ENCODE data around the gene PEX13.

Gene PEX13

DNA sequence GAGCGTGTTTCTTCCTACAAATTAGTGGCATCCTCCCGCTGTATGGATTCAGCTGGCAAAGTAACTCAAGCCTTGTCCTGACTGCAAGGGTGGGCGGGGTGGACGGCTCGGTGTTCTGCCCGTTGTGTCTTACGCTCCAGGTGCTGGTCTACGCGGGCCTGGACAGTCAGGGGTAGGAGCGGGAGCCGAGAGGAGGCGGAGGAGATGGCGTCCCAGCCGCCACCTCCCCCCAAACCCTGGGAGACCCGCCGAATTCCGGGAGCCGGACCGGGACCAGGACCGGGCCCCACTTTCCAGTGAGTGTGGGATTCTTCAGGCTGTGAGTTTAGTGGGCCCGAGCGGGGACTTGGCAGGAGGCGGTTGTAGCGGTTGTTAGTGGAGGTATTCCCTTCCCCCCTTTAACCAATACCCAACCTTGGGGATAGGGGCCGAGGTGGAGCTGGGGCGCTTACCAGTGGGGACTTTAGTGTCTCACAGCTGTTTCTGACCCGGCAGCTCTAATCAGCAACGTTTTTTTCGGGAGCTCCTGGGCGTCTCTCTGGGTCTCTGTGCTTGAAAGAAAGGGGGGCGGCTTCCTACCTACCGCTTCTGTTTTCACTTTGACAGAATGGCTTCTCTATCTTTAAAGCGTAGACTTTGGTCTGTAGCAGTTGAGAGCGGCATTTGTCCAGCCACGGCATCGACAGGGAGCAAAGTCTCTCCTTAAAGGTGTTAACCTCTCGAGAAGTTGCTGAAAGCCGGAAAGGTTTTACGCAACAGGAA, at the start of gene PEX13, which contains the start of gene PUS10 (continued):
- TF ChIP-seq ZSCAN4 (tag by site-specific recombination; IDR thresholded peaks at IDR 0.05): 0 out of 2 replicates have a peak, but pooled peaks have one; percentile 11
- no peak for TF ChIP-seq ZNF626 (tag by site-specific recombination; IDR thresholded peaks at IDR 0.05)
- TF ChIP-seq ZNF341 (tag by site-specific recombination; IDR thresholded peaks at IDR 0.05; ENCODE audit: low read depth): peak; percentile 30
- no peak for TF ChIP-seq ZNF19 (tag by site-specific recombination; IDR thresholded peaks at IDR 0.05; ENCODE audit: low read depth)
- TF ChIP-seq ZNF555 (tag by site-specific recombination; conservative IDR thresholded peaks at IDR 0.05): no peak
- TF ChIP-seq HOXA7 (CRISPR knock-in tag; IDR thresholded peaks at IDR 0.05; ENCODE audit: borderline replicate concordance): no peak
- peak; percentile 79 for TF ChIP-seq ZNF335 (tag by site-specific recombination; conservative IDR thresholded peaks at IDR 0.05)
- no peak for TF ChIP-seq ZNF623 (tag by site-specific recombination; IDR thresholded peaks at IDR 0.05)
- no peak; the same call in 1 of the 2 replicates for TF ChIP-seq SP3 (tag by site-specific recombination; IDR thresholded peaks at IDR 0.05)
- TF ChIP-seq ZNF624 (tag by site-specific recombination; IDR thresholded peaks at IDR 0.05): no peak
- TF ChIP-seq ZBTB21 (tag by site-specific recombination; IDR thresholded peaks at IDR 0.05): no peak
- TF ChIP-seq, protein P1, sequence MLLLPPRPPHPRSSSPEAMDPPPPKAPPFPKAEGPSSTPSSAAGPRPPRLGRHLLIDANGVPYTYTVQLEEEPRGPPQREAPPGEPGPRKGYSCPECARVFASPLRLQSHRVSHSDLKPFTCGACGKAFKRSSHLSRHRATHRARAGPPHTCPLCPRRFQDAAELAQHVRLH (tag by site-specific recombination; IDR thresholded peaks at IDR 0.05): peak; percentile 15
- no peak for TF ChIP-seq ZNF202 (tag by site-specific recombination; IDR thresholded peaks at IDR 0.05; ENCODE audit: borderline replicate concordance)
- TF ChIP-seq ZNF548 (tag by site-specific recombination; IDR thresholded peaks at IDR 0.05): no peak
- no peak for TF ChIP-seq ZBTB7A (tag by site-specific recombination; IDR thresholded peaks at IDR 0.05; ENCODE audit: low read depth)
- TF ChIP-seq SP7 (tag by site-specific recombination; IDR thresholded peaks at IDR 0.05): no peak
- TF ChIP-seq, protein P2, sequence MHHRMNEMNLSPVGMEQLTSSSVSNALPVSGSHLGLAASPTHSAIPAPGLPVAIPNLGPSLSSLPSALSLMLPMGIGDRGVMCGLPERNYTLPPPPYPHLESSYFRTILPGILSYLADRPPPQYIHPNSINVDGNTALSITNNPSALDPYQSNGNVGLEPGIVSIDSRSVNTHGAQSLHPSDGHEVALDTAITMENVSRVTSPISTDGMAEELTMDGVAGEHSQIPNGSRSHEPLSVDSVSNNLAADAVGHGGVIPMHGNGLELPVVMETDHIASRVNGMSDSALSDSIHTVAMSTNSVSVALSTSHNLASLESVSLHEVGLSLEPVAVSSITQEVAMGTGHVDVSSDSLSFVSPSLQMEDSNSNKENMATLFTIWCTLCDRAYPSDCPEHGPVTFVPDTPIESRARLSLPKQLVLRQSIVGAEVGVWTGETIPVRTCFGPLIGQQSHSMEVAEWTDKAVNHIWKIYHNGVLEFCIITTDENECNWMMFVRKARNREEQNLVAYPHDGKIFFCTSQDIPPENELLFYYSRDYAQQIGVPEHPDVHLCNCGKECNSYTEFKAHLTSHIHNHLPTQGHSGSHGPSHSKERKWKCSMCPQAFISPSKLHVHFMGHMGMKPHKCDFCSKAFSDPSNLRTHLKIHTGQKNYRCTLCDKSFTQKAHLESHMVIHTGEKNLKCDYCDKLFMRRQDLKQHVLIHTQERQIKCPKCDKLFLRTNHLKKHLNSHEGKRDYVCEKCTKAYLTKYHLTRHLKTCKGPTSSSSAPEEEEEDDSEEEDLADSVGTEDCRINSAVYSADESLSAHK (tag by site-specific recombination; IDR thresholded peaks at IDR 0.05): no peak
- TF ChIP-seq ZNF664 (tag by site-specific recombination; IDR thresholded peaks at IDR 0.05): no peak
- no peak for TF ChIP-seq ZNF423 (tag by site-specific recombination; IDR thresholded peaks at IDR 0.05)
- no peak for TF ChIP-seq GLI2 (tag by site-specific recombination; IDR thresholded peaks at IDR 0.05; ENCODE audit: borderline replicate concordance, low read depth)
- no peak for TF ChIP-seq BCL6B (tag by site-specific recombination; IDR thresholded peaks at IDR 0.05)
- TF ChIP-seq KLF1 (tag by site-specific recombination; IDR thresholded peaks at IDR 0.05): no peak
- no peak for TF ChIP-seq ZNF174 (tag by site-specific recombination; IDR thresholded peaks at IDR 0.05)
- no peak for TF ChIP-seq ZNF785 (tag by site-specific recombination; IDR thresholded peaks at IDR 0.05)
- TF ChIP-seq ZNF266 (tag by site-specific recombination; IDR thresholded peaks at IDR 0.05; ENCODE audit: low read depth): no peak
- no peak for TF ChIP-seq REST (tag by site-specific recombination; IDR thresholded peaks at IDR 0.05)
- TF ChIP-seq KLF10 (tag by site-specific recombination; IDR thresholded peaks at IDR 0.05): no peak
- TF ChIP-seq ZNF621 (tag by site-specific recombination; IDR thresholded peaks at IDR 0.05): no peak
- TF ChIP-seq ZNF292 (tag by site-specific recombination; IDR thresholded peaks at IDR 0.05; ENCODE audit: borderline replicate concordance, low read depth): no peak
- TF ChIP-seq RBAK (tag by site-specific recombination; IDR thresholded peaks at IDR 0.05): no peak
- no peak for TF ChIP-seq ZBTB8A (tag by site-specific recombination; IDR thresholded peaks at IDR 0.05)
- peak; percentile 71 for TF ChIP-seq ZBTB48 (tag by site-specific recombination; IDR thresholded peaks at IDR 0.05)
- no peak; the same call in 1 of the 2 replicates for TF ChIP-seq GLIS1 (tag by site-specific recombination; IDR thresholded peaks at IDR 0.05)
- peak; percentile 2; the same call in 1 of the 2 replicates for TF ChIP-seq ZNF600 (tag by site-specific recombination; IDR thresholded peaks at IDR 0.05)
